HCT116 (cell line): ENCODE data around the gene UBAP2L.
A peak's percentile ranks its signal among the peaks of the same experiment; 100 is the strongest.

Experiments used
- CTCF ChIP-seq, 3 experiments: fragments of 200-600 bp in 1 of 3; sonication (generic) in 1 of 3; IDR thresholded peaks in 2 of 3; conservative IDR thresholded peaks in 1 of 3; 2 replicates each; pipeline ENCODE4 v1.5.1; 2012 to 2017; ENCODE audit warnings: low read depth in 2 of 3, low read length in 2 of 3, antibody characterized with exemption in 1 of 3, borderline replicate concordance in 1 of 3, control low read depth in 1 of 3, mild to moderate bottlenecking in 1 of 3, mixed read lengths in 1 of 3, mixed run types in 1 of 3, moderate library complexity in 1 of 3; ENCODE audit not compliant: insufficient read depth in 1 of 3
- EZH2 ChIP-seq: fragments of 200-600 bp; sonication (generic); IDR thresholded peaks from 2 replicates; pipeline ENCODE4 v1.6.1; 2017; ENCODE audit warnings: antibody characterized with exemption, mixed run types
- EZH2phosphoT487 ChIP-seq: fragments of 200-600 bp; IDR thresholded peaks from 2 replicates; pipeline ENCODE4 v1.6.1; 2018; ENCODE audit warnings: antibody characterized with exemption, borderline replicate concordance
- JUND ChIP-seq: IDR thresholded peaks from 2 replicates; pipeline ENCODE4 v1.6.1; 2012
- POLR2A ChIP-seq: IDR thresholded peaks from 2 replicates; pipeline ENCODE4 v1.7.0; 2011; ENCODE audit warnings: borderline replicate concordance; ENCODE audit not compliant: insufficient read depth, insufficient read length; ENCODE audit errors: extremely low read depth
- POLR2AphosphoS5 ChIP-seq: IDR thresholded peaks from 2 replicates; pipeline ENCODE4 v1.6.1; 2011; ENCODE audit warnings: mild to moderate bottlenecking, low read depth, low read length, moderate library complexity
- REST ChIP-seq: IDR thresholded peaks from 2 replicates; pipeline ENCODE4 v1.6.1; 2012; ENCODE audit warnings: low read depth
- SIN3A ChIP-seq: IDR thresholded peaks from 2 replicates; pipeline ENCODE4 v1.6.1; 2012; ENCODE audit warnings: low read depth
- YY1 ChIP-seq: IDR thresholded peaks from 2 replicates; pipeline ENCODE4 v1.6.1; 2011; ENCODE audit warnings: low read length, low read depth, moderate library complexity, mild to moderate bottlenecking; ENCODE audit not compliant: insufficient replicate concordance; ENCODE audit errors: extremely low read depth
- ZFX ChIP-seq: fragments of 450-650 bp; IDR thresholded peaks from 2 replicates; pipeline ENCODE4 v1.6.1; 2017
- ZNF274 ChIP-seq: fragments of 200-500 bp; sonication (Bioruptor generic); IDR thresholded peaks from 2 replicates; pipeline ENCODE4 v1.6.1; 2014; ENCODE audit warnings: mild to moderate bottlenecking, low read depth, low read length, inconsistent platforms
- TF ChIP-seq, protein P1 (sequence below): IDR thresholded peaks from 2 replicates; pipeline ENCODE4 v1.6.1; 2012

GRCh38 chr1:154199563-154199879, 21.2 kb upstream of the UBAP2L start:
- TF ChIP-seq CTCF (IDR thresholded peaks at IDR 0.05 in 2 of 3, conservative IDR thresholded peaks at IDR 0.05 in 1 of 3; ENCODE audit: borderline replicate concordance in 1 of 3, insufficient read depth in 1 of 3, low read depth in 2 of 3, low read length in 2 of 3) (0 out of 6 replicates have a peak, but pooled peaks of 1 of the 3 experiments have one; percentile 13), POLR2AphosphoS5 (no peak), SIN3A (no peak), JUND (no peak), REST (no peak), EZH2phosphoT487 (no peak), YY1 (no peak), POLR2A (no peak), EZH2 (no peak), ZNF274 (no peak), ZFX (no peak)
- TF ChIP-seq, protein P1, sequence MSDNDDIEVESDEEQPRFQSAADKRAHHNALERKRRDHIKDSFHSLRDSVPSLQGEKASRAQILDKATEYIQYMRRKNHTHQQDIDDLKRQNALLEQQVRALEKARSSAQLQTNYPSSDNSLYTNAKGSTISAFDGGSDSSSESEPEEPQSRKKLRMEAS: 0 out of 2 replicates have a peak, but pooled peaks have one; percentile 17
